ENCODE results near the gene LRMDA.
A peak's percentile ranks its signal among the peaks of the same experiment; 100 is the strongest.

Gene LRMDA

GRCh38 chr10:76086761-76087639 is 655.6 kb downstream of the LRMDA start:
- DNase-seq (ENCODE audit: low read depth) = peak; percentile 91

DNA sequence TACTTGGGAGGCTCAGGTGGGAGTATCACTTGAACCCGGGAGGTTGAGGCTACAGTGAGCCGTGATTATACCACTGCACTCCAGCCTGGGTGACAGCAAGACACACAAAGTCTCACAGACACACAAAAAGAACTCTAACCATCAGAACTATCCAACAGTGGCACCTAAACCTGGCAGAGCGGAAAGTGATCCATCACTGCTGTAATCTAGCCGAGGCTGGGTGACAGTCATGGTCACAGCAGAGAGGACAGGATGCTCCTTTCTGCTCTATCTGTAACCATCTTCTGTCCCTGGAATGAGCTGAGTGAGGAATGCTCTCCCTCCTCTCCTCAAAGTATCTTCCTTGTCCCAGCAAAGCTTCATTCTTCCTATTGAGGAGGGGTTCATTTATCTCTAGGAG is 656.6 kb downstream of the LRMDA start:
- no peak for DNase-seq (ENCODE audit: low read depth)

DNA sequence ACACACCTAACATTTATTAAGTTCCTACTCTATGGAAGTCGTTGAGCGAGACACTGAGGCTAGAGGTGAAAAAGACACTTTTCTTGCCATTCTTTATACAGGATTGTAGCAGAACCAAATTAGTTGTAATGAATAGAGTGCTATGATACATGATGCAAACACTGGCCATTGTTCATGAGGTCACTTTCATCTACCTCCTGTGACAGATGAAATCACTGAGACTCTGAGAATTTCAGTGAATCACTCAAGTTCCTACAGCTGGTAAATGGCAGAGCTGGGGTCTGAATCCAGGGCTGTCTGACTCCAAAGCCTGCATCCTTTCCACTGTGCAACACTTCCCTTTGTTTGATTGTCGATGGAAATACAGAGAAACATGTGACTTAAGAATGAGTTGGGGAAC is 657.6 kb downstream of the LRMDA start:
- no peak for DNase-seq (ENCODE audit: low read depth)

GRCh38 chr10:76089556-76090180 is 658.2 kb downstream of the LRMDA start:
- no peak for DNase-seq (ENCODE audit: low read depth)

DNA sequence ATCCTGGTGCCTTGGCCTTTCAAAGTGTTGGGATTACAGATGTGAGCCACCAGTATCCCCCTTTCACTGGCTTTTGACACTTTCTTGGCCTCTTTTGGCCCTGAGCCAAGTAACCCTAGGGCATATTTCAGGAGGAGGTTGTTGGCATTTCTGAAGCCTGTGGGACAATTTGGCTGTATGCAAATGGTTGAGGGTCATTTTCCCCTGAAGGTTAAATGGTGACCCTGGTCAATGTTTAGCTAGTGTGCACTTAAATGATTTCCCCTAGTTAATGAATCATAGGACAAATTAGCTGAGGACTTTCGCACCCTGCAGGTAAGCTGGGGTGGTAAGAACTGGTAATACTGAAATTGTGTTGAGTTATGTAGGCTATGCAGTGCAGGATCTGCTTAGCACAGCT is 660.5 kb downstream of the LRMDA start:
- no peak for DNase-seq (ENCODE audit: low read depth)

DNA sequence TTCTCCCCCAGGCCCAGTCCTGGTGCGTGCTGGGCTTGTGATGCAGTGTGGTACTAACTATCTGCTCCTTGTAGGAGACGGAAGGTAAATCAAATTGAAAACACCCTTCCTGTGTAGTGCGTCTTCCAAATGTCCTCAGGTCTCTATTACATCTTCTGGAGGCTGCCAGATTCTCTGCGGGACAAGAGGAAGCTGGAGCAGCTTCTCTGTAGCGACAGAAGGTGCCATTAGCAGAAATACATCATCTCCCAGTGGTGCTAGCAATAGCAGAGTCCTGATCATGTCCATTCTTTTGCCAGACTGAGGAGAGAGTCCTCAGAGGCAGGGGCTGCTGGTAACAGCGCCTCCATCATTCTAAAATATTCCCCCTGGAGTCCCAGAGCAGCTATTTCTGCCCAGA is 675.2 kb downstream of the LRMDA start:
- DNase-seq (ENCODE audit: low read depth) = no peak

DNA sequence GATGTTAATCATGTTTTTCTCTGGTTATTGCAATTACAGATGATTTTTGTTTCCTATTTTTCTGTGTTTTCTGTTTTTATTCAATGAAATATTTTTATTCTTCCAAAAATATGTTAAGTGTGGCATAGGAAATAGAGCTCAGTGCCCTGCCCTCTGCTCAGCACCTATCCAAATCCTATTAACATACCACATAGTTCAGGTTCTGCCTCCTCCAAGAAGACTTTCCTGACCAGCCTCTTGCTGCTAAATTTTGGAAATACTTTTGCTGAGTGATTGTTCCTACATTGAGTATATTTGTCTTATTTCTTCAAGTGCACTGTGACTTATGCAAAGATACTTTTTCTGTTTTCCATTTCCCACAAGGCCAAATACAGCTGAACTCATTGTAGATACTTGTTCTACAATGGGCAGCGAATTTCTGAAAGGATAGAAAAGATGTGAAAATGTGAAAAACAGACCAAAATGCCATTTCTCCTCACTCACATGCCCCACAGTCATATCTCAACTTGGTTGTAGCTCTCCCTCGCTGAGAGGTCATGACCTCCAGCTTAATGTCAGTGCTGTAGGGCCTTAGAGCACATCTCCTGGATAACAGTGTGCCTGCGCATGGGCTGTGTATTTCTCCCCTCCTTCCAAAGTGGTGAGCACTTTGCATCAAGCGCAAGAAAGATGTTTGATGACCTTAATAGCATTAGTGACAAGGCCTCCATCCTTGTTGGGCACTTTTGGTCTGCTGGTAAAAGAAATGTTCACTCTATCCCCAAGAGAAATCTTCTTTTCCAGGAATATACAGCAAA is 677.3 kb downstream of the LRMDA start:
- DNase-seq (ENCODE audit: low read depth) = no peak

- DNase-seq (ENCODE audit: low read depth) = no peak
Measured at GRCh38 chr10:76111404-76111803, 680.0 kb downstream of the LRMDA start.

GRCh38 chr10:76111986-76112825 is 680.8 kb downstream of the LRMDA start:
- peak; percentile 47 for DNase-seq (ENCODE audit: low read depth)

- no peak for DNase-seq (ENCODE audit: low read depth)
Measured at GRCh38 chr10:76112826-76113150, 681.4 kb downstream of the LRMDA start.

GRCh38 chr10:76113952-76114351 is 682.5 kb downstream of the LRMDA start:
- DNase-seq (ENCODE audit: low read depth) = peak; percentile 72

DNA sequence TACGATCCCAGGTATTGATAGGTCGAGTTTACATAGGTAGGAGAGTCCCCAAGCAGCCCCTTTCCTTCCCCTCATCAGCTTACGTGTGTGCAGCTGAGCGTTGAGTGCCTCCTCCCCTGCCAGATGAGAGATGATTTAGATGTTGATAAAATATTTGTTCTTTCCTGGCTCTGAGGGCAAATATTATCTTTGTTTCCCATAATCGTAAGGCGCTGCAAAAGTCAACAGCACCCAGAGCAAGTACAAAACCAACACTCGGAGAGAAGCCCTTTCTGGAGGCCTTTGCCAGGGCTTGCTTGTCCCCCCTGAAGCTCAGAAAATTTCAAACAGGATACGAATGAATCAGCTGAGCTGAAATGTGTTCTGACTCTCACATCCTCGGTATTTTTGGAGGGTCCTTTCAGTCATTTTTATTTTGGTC is 683.2 kb downstream of the LRMDA start:
- DNase-seq (ENCODE audit: low read depth) = peak; percentile 49

DNA sequence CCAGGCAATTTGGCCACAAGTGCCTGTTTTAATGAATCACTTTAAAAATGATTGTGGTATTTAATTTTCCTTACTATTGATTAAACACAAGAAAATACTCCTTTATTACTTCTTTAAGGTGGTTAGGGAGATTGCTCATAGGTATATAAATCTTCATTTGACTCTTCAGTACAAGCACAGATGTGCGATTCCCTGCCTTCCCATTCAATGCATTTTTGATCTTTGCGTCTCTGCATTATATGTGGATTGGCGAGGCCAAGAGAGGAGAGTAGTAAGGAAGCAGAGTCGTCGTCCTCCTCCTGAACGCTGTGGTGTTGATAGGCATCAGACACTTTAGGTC is 683.7 kb downstream of the LRMDA start:
- DNase-seq (ENCODE audit: low read depth) = no peak

- DNase-seq (ENCODE audit: low read depth) = peak; percentile 44
Measured at GRCh38 chr10:76115471-76116155, 684.2 kb downstream of the LRMDA start.

DNA sequence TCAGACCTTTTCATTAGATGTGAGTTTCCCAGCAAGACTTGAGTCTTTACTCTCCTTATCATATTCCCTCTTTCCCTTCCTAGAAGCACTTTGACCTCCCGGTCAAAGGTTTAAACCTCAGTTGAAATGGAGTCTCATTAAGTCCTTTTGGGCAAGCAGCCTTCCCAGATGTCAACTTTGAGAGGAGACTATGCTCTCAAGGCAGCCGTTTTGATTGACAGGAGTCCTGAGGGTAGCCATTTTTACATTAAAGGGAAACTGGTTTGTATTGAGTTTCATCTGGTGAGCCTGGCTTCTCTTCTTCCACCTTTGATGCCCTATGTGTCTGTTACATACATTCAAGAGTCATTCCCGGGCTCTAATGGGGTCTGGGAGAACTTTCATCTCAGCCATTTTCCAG is 685.1 kb downstream of the LRMDA start:
- DNase-seq (ENCODE audit: low read depth) = no peak

GRCh38 chr10:76117949-76118348 is 686.5 kb downstream of the LRMDA start:
- DNase-seq (ENCODE audit: low read depth) = peak; percentile 96

GRCh38 chr10:76119036-76119435 is 687.6 kb downstream of the LRMDA start:
- no peak for DNase-seq (ENCODE audit: low read depth)

- peak; percentile 95 for DNase-seq (ENCODE audit: low read depth)
Measured at GRCh38 chr10:76119515-76119914, 688.1 kb downstream of the LRMDA start.

- DNase-seq (ENCODE audit: low read depth) = no peak
Measured at GRCh38 chr10:76122056-76122455, 690.6 kb downstream of the LRMDA start.

DNA sequence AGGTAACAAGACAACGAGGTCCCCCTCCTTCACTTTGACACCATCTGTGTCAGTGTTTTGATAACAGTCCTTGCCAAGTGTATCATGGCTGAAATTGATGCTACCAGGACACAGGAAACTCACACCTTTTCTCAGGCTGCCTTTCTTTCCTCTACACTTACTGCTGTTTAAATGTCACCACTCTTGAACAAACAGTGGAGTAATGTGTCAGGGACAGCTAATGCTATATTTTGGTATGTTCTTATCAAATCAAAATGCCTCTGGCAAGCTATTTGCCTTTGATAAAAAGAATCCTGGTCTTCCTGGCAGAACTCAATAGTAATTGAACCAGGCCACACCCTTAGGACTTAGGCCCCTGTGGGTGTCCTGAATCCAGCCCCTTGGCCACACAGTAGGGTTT is 692.9 kb downstream of the LRMDA start:
- no peak for DNase-seq (ENCODE audit: low read depth)

GRCh38 chr10:76125900-76126299 is 694.5 kb downstream of the LRMDA start:
- DNase-seq (ENCODE audit: low read depth) = peak; percentile 27
